GM19397 (cell line): Measurements from ENCODE around the gene PTPRN2.
"Not testable (repeated sequence)": the region's sequence is repeated elsewhere in the genome, so short reads cannot be mapped to it uniquely, and the experiment has no call there.

Experiments
- ATAC-seq: cut with Tn5 transposase; IDR thresholded peaks from one replicate; pipeline ENCODE4 v1.9.1; 2021; ENCODE audit warnings: mild to moderate bottlenecking, moderate library complexity; ENCODE audit not compliant: unreplicated experiment

Gene PTPRN2

GRCh38 chr7:157671358-157672255 lies 916.0 kb downstream of the PTPRN2 start:
- ATAC-seq, result no peak

DNA sequence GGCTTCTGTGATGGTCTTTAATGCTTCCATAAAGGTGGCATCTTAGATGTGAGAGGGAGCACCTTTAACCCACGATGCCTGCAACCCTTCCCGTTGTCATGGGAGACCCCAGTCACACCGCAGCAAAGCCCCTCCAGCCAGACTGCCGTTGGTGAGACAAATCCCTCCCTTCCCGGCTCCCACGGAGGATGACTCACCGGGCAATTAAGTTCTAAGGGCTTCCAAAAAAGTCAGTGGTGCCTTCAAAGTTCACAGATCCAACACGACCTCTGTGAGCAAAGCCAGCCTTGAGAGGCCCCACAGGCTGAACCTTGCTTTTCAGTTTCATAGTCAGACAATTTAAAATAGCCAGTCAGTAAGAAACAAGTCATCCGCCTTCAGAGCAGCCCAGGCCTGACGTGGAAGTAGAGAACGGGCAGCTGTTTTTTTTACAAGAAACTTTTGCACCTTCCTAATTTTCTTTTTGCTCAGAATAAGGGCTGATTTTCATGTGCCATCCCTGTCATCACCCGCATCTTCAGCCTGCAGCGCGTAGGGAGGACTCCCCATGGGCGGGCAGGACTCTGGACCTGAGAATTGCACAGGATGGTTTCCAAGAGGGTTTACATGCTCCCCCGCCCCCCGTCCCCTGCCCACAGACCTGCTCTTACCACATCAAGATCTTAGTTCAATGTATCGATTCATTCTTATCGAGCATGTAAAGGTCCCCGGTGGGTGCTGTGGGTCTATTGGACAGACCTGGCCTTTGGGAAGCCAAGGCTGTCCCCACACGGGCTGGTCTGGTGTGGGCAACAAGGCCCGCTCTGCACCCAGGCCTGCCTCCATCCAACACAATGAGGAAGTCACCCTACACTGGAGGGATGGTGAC lies 916.9 kb downstream of the PTPRN2 start:
- ATAC-seq, result no peak

- ATAC-seq, result no peak
Observed at GRCh38 chr7:157669768-157670351, 917.8 kb downstream of the PTPRN2 start.

DNA sequence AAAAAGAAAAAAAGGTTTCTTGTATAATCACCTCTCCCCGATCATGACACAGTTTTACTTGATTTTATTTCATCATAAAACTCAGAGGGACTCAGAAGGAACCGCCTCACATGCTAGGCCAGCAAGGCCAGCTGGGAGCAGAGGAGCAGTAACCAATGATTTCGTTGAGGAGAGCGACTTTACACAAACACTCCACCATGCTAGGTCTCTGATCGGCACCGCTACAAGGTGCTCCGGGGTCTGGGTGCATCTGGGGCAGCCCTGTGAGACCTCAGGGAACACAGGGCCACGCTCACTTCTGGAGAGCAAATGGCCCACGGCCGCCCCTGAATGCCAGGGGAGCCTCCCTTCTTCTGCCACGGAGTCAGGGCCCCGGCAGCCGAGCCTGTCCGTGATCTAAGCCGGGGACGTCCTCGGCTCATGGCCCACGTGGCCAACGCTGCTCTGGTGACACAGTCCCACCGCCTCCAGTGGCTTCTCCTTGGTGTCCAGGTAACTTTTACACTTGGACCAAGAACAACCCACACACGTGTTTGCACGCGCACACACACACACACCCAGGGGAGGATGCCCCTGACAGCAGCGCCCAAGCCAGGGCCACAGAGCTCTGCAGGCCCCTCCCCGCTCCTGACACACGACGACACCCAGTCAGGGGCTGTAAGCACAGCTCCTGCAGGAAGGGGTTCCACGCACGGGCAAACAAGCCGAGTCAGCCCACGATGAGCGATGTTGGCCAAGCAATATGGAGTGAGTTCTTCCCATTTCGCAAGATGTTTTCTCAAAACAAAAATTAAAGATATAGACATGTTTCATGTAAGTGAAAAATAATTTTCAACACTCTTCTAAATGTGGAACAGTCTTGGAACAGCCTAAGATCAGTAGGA lies 918.5 kb downstream of the PTPRN2 start:
- no peak for ATAC-seq

DNA sequence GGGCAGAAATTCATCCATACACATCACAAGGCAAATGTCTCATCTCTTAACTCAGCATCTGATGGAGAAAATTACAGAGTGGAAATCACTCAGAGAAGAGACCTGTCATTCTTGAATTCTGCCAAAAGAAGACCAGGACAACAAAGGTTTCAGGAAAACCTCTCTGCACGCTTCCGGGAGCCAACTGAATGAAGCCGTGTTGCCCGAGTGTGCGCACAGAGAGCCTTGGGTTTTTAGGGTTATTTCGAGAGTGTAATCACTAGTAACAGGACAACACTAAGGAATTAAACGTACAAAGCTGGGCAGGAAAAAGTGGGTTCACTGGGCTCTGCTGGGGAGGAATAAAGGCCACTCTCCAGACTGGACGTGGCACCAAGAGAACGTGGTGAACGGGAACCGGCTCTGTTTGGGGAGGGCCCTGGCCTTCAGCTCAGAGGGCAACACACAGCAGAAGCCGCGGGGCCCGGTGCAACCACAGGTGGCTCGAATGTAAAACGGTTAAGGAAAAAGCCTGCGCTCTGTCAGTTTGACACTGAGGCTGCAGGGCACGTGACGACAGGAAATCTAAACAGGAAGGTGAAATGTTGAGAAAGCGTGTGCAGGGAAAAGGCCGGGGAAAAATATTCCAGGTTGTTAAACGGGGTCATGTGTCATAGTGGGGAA lies 919.3 kb downstream of the PTPRN2 start:
- no peak for ATAC-seq

DNA sequence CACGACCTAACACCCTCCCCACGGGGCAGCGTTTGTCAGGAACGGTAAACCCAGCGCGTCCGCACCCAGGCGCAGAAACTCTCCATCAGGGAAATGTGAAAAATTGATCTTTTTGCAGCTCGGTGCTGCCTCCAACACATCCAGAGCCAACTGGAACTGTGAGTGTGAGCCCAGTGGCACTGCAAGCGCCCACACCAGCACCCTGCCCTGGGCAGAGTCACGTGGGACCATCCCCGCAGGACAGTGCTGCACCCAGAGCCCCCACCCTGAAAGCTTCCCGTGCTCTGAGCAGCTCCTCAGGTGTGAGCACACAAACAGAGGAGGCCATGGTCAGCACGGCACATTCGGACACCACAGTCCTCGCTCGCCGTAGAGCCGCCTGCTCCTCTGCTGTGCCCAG lies 919.9 kb downstream of the PTPRN2 start:
- no peak for ATAC-seq

DNA sequence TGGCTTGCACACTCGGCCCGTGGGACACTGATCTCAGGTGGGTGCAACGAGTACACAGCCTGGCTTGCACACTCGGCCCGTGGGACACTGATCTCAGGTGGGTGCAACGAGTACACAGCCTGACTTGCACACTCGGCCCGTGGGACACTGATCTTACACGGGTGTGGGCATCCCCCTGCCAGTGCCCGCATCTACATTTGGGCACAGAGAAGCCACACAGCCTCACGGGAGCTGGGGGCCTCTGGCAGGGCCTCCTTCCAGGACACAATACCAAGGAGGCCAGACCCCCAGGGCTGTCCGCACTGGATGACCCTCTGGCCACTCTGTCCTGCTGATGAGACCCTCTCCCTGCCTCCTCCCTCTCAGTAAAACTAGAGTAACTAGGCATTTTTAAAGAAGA lies 920.4 kb downstream of the PTPRN2 start:
- no peak for ATAC-seq

GRCh38 chr7:157666530-157667040 lies 921.0 kb downstream of the PTPRN2 start:
- no peak for ATAC-seq

GRCh38 chr7:157665634-157665988 lies 922.0 kb downstream of the PTPRN2 start:
- ATAC-seq, result not testable (repeated sequence)

DNA sequence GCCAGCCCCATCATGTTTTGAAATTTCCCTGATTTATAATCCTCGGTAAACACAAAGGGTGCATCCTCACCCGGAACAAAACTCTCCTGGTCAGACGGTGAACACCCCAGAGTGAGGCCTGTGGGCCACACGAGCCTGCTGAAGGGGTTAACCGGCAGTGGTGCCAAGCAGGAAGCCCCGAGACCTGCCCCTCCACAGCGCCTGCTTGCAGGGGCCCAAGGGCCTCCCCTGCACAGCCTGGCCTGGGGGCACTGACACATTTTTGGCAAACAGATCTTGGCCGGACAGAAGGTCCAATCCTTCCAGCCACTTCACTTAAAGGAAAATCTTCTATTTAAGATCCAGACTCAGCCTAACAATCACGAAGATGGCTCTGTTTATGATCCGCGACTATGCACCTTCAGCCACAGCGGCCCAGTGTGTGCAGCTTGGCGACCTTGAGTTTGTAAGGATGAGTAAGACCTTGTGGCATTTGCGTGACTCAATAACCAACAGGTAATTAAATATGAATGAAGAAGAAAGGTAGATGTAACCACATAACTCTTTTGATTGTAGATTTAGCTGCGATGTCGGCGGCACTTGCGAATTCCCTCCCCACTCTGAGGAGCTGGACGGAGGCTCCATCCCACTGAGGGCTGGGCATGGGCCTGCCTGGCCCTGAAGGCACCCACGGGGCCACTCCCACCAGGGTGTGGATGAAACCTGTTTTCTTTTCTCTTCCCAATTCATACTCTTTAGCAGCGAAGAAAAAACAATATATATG lies 922.6 kb downstream of the PTPRN2 start:
- no peak for ATAC-seq

DNA sequence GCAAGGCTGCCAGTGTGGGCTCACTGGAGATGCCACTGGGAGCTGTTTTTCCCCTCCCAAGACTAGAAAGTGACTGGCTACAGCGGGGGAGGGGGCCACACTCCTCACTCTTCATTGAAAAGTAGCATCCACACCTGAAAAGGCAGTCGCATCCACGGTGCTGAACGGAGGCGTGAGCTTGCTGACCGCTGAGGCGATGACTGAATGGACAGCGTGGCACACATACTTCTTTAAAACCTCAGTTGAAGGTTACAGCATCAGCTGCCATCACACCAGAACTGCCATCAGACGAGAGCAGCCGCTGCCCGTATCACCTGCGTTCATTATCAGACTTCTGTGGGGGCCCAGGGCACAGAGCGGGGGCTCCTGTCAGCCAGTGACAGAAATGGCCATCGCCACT lies 923.6 kb downstream of the PTPRN2 start:
- no peak for ATAC-seq

DNA sequence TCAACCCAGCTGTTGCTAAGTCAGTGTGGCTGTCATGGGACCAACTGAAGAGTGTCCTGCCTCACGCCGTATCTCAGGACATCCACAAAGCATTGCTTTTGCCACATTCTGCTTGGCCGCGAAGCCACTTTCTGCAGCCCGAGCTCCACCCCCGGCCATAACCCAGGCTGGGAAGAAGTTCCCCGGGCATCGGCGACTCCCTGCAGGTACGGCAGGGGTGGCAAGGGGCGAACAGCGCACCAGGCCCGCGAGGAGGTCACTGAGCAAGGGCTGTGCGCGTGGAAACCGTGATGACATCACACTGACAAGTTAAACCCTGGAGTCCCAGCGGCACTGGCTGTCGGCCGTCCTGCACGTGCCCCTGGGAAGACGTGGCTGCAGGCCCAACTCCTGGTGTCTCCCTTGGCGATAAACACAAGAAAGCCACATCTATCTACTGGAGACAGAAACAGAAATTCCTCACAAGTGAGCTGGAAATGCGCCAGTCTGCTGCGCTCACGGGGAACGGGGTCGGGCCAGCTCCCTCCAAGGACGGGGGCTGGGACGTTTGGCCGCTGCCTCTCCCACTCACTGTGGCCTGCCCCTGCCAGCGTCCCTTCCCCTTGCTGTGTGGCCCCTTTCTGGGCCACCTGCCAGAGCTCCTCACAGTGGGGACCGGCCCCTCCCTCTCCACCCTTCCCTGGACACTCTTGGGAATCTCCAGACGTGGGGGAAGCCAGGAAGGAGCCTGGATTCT lies 924.5 kb downstream of the PTPRN2 start:
- no peak for ATAC-seq

DNA sequence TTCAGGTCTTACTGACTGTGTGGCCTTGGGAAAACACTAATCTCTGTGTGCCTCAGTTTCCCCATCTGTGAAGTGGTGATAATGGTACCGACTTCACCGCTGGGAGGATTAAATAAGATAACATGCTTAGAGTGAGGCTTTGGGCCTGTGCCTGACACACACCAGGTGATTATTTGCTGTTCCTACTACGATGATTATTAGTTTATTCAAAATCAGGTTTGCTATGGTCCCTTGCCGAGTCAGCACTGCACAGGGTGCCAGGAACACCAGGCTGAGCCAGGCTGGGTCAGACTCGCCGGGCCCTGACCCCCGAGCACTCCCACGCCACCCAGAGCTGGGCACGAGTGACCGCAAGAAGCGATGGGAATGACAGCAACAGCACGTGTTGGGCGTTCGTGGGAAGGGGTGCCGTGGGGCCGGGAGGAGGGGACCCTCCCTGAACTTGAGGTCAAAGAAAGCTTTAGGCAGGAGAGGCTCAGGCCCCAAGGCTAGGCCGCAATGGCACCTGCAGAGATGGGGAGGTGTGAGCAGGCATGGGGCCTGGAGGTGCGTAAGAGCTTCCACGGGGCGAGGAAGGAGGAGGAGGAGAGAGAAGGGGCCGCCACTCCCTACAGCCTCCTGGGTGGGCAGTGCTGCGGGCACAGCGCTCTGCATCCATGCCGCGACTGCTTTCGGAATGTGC lies 925.4 kb downstream of the PTPRN2 start:
- no peak for ATAC-seq

DNA sequence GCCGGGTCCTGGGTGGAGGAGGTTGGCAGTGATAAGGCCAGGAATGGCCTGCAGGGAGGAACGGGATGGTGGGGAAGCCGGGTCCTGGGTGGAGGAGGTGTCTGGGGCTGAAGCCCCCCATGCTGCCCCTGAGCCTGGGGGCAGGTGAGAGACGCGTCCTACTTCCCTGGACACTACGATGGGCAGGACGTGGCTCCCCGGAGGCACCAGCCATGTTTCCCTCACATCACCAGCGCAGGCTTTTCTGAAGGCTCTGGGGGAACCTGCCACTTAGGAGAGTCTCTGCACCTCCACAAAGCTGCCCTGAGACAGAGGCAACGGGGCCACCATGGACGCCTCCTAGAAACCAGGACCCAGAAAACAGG lies 926.0 kb downstream of the PTPRN2 start:
- ATAC-seq, result no peak

- ATAC-seq, result no peak
Observed at GRCh38 chr7:157660971-157661610, 926.5 kb downstream of the PTPRN2 start.

DNA sequence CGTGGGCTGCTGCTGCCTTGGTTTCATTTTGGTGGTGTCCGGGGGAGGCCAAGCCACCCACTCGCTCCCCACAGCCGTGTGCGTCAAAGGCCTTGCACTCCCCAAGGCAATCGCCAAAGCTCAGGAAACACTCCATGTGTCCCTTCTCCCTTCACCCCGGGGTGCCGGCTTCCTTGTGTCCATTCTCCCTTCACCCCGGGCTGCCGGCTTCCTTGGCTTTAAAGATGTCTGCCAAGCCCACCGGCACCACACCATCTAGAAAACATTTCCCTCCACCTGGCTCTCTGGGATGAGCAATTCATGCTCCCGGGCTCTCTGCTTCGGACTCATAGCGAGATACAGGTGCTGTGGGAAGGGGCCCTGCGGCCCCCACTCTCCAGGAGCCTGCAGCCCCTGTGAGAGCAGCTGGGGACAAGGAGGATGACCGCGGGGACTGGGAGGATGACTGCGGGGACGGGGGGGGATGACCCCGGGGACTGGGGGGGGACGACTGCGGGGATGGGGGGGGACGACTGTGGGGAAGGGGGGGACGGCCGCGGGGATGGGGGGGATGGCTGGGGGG lies 928.7 kb downstream of the PTPRN2 start:
- no peak for ATAC-seq
